Effector memory CD8-positive, alpha-beta T cell (primary cell): Measurements from ENCODE around the gene GBX2.

Source experiments
- ATAC-seq: fragments of 150-1000 bp; cut with Tn5 transposase; replicated peaks from 2 replicates; pipeline ENCODE4 v1.10.0; 2021; ENCODE audit warnings: mild to moderate bottlenecking, moderate library complexity
- DNase-seq, 3 experiments: peaks; one replicate each; pipeline ENCODE4 v3.0.0; 2021
- H3K27ac Mint-ChIP-seq, 2 donors: one replicate each; pipeline ENCODE4 v1.8.0; 2022; ENCODE audit warnings: mild to moderate bottlenecking in 2 of 2, mixed read lengths in 2 of 2, moderate library complexity in 2 of 2
- H3K27me3 Mint-ChIP-seq, 2 donors: one replicate each; pipeline ENCODE4 v1.8.0; 2022; ENCODE audit warnings: mixed read lengths in 2 of 2
- H3K36me3 Mint-ChIP-seq: one replicate; pipeline ENCODE4 v1.8.0; 2022; ENCODE audit warnings: mild to moderate bottlenecking, moderate library complexity, mixed read lengths; ENCODE audit not compliant: insufficient read depth
- H3K4me1 Mint-ChIP-seq, 2 donors: one replicate each; pipeline ENCODE4 v1.8.0; 2022; ENCODE audit warnings: low read depth in 2 of 2, mixed read lengths in 2 of 2
- H3K4me3 Mint-ChIP-seq, 2 donors: one replicate each; pipeline ENCODE4 v1.8.0; 2022; ENCODE audit warnings: mild to moderate bottlenecking in 2 of 2, mixed read lengths in 2 of 2, moderate library complexity in 2 of 2
- H3K9me3 Mint-ChIP-seq, 2 donors: one replicate each; pipeline ENCODE4 v1.8.0; 2022; ENCODE audit warnings: mixed read lengths in 2 of 2

The GBX2 gene

DNA sequence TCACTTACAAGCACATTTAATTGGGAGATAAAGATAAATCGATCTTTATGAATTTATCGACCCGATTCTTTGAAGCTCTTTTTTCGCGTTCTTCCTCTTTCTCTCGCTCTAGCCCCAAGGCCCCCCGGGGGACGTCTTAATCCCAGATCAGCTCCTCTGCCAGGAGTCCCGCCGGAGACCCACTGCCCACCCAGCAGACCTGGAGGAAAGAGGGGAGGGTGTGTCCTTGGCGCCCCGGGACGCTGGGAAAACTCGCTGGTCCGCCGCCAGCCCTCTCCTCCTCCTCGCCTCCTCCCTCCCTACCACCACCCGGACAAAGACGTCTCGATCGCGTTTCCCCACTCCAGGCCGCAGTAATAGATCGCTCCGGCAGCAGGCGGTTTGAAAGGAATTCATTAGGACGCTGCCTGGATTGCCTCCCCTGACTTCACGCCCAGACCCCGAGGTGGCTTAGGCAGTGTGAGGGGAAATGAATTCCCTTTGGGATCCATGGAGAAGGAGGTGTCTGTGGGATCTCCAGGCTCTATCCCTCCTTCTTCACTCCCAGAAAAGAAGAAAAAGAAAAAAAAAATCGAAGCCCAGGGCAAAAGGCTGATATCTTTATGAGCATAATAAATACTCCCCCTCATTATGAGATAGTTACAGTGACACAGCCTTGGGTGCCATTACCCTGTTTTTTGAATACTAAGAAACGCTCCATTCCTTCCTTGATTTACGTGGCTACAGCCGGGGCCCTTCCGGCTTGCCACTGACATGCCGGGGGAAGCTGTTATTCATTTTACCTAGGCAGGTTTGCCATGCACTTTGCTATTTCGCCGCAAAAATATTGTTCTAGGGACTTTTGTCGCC lies 1.8 kb upstream of the GBX2 start:
- Mint-ChIP-seq H3K36me3 (peaks cover 3% of the 10 kb centered on the region), H3K27ac (no peak overlapping the region), H3K27me3 (peaks cover 52 to 83% of the 10 kb centered on the region in 2 donors), H3K4me3 (no peak overlapping the region), H3K9me3 (no peaks in the 10 kb centered on the region), H3K4me1 (peaks cover 4 to 24% of the 10 kb centered on the region in 2 donors)
- DNase-seq (no peak), ATAC-seq (no peak)

DNA sequence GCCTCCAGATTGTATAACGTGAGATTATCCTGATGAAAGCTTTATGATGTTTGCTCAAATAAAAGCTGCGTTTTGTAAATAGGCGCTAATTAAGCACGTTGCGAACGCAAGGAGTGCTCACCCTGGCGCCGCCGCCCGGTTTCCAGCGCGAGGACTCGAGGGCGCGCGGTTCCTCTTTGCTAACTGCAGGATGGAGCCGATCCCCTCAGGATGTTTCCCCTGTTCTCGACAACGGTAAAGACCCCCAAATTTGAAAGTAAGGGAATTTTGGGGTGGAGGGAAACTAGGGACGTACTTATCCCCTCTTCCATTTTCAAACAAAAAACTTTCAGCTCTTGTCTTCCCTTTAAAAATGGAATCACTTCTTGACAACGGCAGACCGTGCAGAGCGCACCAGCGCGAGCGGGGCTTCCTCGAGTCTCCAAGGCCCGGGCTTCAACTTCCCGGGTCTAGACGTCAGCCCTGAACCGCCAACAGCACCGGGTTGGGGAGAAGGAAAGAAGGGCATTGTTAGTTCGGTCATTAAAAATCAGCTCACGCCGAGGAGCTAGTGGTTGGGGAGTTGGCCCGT lies 1.1 kb upstream of the GBX2 start:
- DNase-seq, result no peak

DNA sequence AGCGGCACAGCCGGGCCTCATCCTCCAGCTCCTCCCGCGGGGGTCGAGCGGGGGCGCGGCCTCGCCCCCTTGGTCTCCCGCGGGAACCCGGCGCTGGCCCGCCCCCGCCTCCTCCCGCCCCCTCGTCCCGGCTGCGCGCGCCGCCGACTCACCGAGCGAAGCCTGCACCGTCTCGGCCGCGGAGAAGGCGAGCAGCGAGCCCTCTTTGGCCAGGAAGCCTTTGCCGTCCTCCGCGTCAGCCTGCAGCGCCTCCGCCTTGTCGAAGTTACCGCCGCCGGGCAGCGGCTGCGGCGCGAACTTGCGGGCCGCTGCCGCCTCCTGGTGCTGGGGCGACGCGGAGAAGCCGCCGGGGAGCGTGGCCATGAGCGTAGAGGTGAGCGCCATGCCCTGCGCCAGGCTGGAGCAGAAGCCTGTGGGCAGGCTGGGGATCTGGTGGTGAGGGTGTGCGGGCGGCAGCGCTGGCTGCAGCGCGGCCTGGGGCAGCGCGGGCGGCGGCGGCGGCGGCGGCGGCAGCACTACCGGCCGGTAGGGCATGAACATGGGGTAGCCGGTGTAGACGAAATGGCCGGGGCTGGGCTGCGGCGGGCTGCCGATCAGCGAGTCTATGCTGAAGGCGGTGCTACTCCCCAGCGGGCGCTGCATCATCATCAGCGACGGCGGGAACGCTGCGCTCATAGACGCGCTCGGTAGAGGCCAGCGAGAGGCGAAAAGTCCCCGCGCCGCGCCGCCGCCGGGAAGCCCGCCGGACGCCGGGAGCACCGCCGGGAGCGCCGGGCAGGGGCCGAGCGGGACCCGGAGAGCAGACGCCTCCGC lies 683 bp downstream of the GBX2 start:
- peaks cover 4 to 19% of the 10 kb centered on the region in 2 donors for H3K4me1 Mint-ChIP-seq
- ATAC-seq (no peak), DNase-seq (no peak)
- H3K27ac Mint-ChIP-seq, result no peak overlapping the region
- peaks cover 6% of the 10 kb centered on the region for H3K36me3 Mint-ChIP-seq
- H3K27me3 Mint-ChIP-seq, result peaks cover 46 to 69% of the 10 kb centered on the region in 2 donors
- no peaks in the 10 kb centered on the region for H3K9me3 Mint-ChIP-seq
- H3K4me3 Mint-ChIP-seq, result no peak overlapping the region

More for the DNA sequence above, 1.1 kb upstream of the GBX2 start:
- Mint-ChIP-seq H3K4me1 (peaks cover 4 to 24% of the 10 kb centered on the region in 2 donors), H3K27ac (no peak overlapping the region), H3K4me3 (no peak overlapping the region), H3K27me3 (peaks cover 48 to 82% of the 10 kb centered on the region in 2 donors), H3K9me3 (no peaks in the 10 kb centered on the region), H3K36me3 (peaks cover 6% of the 10 kb centered on the region)
- no peak for ATAC-seq

DNA sequence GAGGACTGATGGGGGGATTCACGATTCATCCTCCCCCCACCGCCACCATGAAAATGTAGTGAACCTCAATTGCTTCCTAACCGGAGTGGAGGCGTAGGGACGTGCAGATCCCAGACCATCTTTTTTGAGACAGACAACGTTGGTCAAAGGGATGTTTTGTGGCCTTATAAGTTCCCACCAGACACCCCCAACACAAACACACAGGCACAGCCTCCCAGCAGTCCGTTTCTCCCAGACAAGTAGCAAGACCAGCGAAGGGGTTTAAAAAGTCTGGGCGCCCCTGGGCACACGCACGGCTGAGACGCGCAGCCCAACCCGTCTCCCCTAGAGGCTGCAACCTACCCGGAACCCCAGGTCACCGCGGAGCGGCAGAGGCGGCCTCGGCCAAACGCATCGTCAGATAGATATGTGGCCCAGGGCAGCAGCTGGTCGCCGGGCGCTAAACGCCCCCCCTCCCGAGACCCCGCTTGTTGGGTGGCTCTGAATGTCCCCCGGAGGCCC lies 1.3 kb downstream of the GBX2 start:
- Mint-ChIP-seq H3K36me3 (peaks cover 6% of the 10 kb centered on the region), H3K9me3 (no peaks in the 10 kb centered on the region), H3K4me3 (peak overlapping the region; percentile 55 to 74), H3K4me1 (peaks cover 4 to 17% of the 10 kb centered on the region in 2 donors), H3K27ac (no peak overlapping the region), H3K27me3 (peaks cover 52 to 69% of the 10 kb centered on the region in 2 donors)
- DNase-seq, result no peak
- ATAC-seq, result no peak

DNA sequence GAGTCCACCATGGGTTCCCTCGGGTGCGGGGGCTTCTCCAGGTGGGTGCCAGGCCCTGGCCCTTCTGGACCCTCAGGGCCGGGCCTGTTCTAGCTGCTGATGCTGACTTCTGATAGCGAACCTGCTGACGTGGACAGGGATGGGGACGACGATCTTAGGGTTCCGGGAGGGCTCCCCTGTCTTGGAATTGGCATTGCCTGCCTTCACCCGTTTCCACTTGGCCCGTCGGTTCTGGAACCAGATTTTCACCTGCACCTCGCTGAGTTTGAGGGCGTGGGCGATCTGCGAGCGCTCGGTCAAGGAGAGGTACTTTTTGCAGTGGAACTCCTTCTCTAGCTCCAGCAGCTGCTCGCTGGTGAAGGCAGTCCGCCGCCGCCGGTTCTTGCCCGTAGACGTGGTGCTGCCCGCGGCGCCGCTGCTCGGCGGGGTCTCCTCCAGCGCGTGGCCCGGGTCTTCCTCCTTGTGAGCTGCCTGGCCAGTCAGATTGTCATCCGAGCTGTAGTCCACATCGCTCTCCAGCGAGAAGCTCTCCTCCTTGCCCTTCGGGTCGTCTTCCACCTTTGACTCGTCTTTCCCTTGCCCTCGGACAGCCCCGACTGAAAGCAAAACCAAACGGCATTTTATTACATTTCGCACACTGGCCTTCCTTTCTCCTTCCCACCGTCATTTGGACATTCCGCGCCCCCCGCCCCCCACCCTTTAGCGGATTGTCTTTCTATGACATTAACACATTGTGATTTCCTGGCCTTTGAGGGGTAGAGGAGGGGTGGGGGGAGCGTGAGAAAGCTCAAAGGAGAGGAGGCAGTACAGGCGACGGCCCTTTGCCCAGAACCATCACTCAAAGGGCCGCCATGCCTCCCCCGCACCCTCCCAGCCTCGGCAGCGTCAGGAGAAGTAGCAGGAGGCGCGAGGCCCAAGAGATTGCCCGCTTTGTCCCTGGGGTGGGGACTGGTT lies 2.1 kb downstream of the GBX2 start:
- peaks cover 55 to 69% of the 10 kb centered on the region in 2 donors for H3K27me3 Mint-ChIP-seq
- H3K27ac Mint-ChIP-seq, result no peak overlapping the region
- ATAC-seq, result no peak

DNA sequence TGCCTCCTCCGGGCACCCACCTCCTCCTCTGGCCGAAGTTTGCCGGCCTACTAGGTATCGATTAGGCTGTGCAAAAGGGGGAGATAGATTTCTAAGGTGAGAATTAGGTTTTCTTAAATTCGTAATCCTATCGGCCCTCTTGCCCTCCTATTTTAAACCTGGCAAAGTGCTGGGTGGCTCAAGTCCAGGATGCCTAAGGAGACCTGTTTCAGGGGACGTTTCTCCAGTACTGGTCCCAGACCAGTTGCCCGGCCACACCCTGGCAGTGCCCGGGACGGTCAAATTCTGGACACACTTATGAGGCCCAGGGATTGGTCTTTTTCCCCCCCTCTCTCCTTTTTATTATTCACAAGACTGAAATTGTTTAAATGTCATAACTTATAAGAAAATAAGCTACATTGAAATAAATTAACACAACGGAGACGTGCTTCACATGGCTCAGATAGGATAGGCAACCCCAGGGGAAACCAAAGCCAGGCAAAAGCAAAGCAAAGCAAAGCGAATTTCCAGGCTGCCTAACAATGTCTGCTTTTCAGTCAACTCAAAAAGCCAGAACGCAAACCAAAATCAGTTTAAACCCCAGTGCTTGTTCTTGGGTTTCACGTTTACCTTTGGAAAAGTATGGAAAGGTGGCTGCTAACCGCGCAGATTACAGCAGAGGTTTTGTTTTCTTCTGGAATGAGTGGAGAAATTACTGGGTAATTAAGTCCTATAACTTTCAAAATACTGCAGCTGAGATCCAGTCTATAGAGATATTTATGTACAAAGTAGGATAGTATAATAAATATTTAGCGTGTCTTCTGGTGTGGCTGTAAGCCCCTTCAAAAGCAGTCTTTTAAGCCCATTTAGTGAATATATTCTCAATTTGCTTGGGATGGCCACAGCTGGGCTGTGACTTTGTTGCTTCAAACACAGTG lies 3.0 kb downstream of the GBX2 start:
- Mint-ChIP-seq H3K36me3 (peaks cover 6% of the 10 kb centered on the region), H3K27me3 (peaks cover 45 to 69% of the 10 kb centered on the region in 2 donors), H3K4me1 (peaks cover 4 to 14% of the 10 kb centered on the region in 2 donors), H3K9me3 (no peaks in the 10 kb centered on the region), H3K27ac (no peak overlapping the region), H3K4me3 (peak overlapping the region in 1 of 2 donors; percentile 45)
- DNase-seq (no peak), ATAC-seq (no peak)

More for the DNA sequence above, 2.1 kb downstream of the GBX2 start:
- Mint-ChIP-seq H3K4me1 (peaks cover 4 to 17% of the 10 kb centered on the region in 2 donors), H3K9me3 (no peaks in the 10 kb centered on the region), H3K36me3 (peaks cover 6% of the 10 kb centered on the region), H3K4me3 (peak overlapping the region; percentile 55 to 74)
- no peak for DNase-seq

DNA sequence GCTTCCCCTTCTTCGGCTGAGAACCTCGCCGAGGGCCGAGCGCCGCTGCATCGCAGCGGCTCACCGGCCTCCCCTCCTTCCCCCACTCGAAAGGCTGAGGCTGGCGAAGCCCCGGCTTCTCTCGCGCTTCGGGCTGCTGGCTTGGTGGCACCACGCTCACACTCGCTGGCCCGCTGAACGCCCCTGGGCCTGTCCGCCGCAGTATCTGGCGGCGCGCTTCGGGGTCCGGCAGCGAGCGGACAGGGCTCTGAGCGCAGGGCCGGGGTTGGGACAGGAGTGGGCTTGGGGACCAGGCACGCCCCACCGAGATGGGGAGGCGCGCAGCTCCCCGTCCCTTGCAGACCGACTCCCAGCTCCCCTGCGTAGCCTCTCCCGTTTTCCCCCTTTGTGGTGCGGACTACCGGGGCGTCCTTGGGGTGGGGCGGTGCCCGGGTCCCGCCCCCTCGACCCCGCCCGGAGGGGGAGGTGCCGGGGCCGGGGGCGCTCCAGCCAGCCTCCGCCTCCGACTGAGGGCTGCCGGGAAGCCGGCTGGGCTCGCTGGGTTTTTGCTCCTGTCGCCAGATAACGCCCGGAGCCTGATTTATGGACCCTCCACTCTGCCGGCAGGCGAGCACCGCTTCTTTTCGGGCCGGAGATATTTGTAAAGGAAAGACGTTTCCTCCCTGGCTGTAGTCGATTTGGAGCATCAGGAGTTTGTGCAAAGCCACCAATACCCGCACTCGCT lies 3.8 kb downstream of the GBX2 start:
- ATAC-seq (no peak), DNase-seq (no peak)
- peaks cover 6% of the 10 kb centered on the region for H3K36me3 Mint-ChIP-seq
- H3K4me3 Mint-ChIP-seq, result peak overlapping the region in 1 of 2 donors; percentile 45
- H3K27me3 Mint-ChIP-seq, result peaks cover 39 to 69% of the 10 kb centered on the region in 2 donors
- no peaks in the 10 kb centered on the region for H3K9me3 Mint-ChIP-seq
- peaks cover 4 to 14% of the 10 kb centered on the region in 2 donors for H3K4me1 Mint-ChIP-seq
- H3K27ac Mint-ChIP-seq, result no peak overlapping the region

DNA sequence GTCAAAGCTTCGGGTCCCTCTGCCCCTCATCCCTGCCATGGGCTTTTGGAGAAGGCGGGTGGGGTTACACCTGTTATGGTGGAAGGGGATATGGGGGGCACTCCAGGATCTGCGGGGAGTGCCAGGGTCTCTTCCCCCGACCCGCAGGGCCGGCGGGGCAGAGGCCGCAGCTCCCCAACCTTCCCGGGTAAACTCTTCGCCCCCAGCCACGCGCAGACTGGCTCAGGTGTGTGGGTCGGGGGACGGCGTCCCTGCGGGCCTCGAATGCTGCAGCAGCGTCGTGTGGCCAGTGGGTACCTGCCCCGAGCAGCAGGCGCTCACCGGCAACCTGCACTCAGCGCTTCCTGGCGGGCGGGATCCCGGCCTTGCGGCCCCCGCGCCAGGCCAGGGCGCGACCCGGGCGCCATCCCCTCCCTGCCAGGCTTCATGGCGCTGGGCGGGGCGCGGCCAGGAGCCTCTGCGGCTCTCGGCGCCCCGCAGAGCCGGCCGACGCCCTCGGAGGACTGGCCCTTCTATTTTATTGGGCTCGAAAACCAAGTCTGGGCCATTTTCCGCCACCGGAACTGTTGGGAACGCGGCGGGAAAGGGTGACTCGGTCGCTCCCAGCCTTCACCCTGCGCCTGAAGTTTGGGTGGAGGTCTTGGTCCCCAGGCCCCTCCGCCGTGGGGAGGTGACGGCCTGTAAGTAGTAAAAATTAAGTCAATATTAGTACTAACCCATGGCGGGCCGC lies 4.5 kb downstream of the GBX2 start:
- no peak for ATAC-seq
- Mint-ChIP-seq H3K4me3 (no peak overlapping the region), H3K9me3 (no peaks in the 10 kb centered on the region), H3K4me1 (peaks cover 4 to 17% of the 10 kb centered on the region in 2 donors), H3K27me3 (peaks cover 40 to 71% of the 10 kb centered on the region in 2 donors), H3K36me3 (peaks cover 6% of the 10 kb centered on the region), H3K27ac (no peak overlapping the region)
- DNase-seq, result no peak

DNA sequence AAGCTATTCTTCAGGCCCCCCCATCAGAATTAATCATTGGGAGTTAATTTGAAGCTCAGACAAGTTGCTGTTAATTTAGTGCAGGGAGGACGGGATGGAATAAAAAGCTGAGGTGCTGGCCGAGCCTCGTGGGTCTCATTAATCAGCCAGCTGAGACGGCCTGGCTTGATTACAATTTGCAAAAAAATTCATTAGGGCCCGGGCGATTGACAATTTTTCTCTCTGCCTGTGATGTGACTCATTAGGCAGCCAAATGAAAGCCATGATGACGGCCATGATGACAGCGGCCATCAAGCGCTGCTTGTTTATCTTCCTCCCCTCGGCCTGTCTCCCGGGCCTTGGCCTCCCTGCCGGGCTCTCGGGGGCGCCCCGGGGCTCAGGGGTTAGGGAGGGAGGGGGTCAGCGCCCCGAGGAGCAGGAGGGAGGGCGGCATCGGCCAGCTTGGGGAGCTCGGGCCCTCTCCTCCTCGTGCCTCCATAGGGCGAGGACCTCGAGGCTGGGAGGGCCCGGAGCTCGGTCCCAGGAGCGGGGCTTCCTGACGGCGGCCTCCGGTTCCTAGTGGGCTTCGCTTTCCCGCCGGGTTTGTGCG lies 5.2 kb downstream of the GBX2 start:
- peaks cover 47 to 78% of the 10 kb centered on the region in 2 donors for H3K27me3 Mint-ChIP-seq
- peaks cover 4 to 17% of the 10 kb centered on the region in 2 donors for H3K4me1 Mint-ChIP-seq
- DNase-seq (no peak), ATAC-seq (no peak)
- no peak overlapping the region for H3K4me3 Mint-ChIP-seq
- H3K27ac Mint-ChIP-seq, result no peak overlapping the region
- H3K36me3 Mint-ChIP-seq, result peaks cover 6% of the 10 kb centered on the region
- H3K9me3 Mint-ChIP-seq, result no peaks in the 10 kb centered on the region

DNA sequence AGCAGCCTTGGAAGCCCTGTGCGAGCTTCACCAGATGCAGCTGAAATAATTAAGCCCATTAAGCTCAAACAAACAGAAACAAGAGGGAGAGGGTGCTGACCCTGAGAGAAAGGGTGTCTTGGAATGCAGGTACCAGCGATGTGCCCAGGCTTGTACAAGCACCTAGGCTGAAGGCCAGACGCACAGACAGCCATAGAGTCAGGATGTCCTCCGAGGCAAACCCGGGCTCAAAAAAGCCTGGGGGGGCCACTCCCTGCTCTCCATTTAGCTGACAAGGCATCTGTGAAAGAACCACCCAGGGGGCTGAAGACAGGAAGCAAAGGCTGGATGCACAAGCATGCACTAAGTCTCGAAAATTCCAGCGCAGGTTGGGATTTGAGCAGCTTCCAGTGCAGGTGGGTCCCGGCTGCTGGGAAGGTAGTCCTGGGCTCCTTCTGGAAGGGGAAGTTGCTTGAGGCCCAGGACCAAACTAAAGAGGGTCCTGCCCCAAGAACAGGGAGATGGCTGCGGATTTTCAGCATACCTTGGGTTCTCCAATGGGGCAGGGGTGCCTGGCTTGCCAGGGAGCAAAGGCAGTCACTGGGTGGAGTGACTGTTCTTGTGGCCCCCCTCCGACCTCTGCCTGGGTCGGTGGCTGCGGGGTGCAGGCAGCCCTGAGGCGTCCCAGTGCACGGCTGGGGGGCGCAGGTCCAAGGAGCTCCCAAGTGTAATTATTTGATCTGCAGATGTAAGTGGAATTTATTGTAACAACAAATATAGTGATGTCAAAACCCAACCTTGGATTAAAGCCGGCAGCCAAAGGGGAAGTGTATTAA lies 5.9 kb downstream of the GBX2 start:
- no peak for DNase-seq
- no peak overlapping the region for H3K4me3 Mint-ChIP-seq

More for the DNA sequence above, 5.9 kb downstream of the GBX2 start:
- ATAC-seq, result no peak
- Mint-ChIP-seq H3K27me3 (peaks cover 53 to 85% of the 10 kb centered on the region in 2 donors), H3K27ac (no peak overlapping the region), H3K9me3 (no peaks in the 10 kb centered on the region), H3K36me3 (peaks cover 6% of the 10 kb centered on the region), H3K4me1 (peaks cover 4 to 17% of the 10 kb centered on the region in 2 donors)
